Measurements from ENCODE around the gene LOX. TPM values are rescaled to one million over a fixed set of nuclear protein-coding genes. Genes with fewer than 3 reads are reported as not detected.

LOX gene
- total and polyA plus RNA-seq, 4 donors, result 3.7 to 45.2 (median 17.1) TPM

DNA sequence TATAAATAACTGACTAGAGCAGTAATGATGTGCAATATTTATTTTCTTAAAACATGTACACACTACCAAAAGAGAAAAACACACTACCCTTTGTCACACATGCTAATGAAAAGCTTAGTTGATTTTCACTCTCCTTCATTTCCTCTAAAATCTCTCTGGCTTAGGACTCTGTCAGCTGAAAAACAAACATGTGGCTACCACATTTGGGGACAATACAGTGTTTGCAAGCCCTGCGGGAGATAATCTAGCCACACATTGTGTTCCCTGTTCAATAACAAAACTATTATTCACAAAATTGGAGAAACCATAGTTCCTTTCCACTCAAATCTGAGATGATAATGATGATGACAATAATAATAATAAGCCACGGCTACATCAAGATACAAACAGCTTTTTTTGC is 3.5 kb upstream of the LOX start:
- TF ChIP-seq, protein P1, sequence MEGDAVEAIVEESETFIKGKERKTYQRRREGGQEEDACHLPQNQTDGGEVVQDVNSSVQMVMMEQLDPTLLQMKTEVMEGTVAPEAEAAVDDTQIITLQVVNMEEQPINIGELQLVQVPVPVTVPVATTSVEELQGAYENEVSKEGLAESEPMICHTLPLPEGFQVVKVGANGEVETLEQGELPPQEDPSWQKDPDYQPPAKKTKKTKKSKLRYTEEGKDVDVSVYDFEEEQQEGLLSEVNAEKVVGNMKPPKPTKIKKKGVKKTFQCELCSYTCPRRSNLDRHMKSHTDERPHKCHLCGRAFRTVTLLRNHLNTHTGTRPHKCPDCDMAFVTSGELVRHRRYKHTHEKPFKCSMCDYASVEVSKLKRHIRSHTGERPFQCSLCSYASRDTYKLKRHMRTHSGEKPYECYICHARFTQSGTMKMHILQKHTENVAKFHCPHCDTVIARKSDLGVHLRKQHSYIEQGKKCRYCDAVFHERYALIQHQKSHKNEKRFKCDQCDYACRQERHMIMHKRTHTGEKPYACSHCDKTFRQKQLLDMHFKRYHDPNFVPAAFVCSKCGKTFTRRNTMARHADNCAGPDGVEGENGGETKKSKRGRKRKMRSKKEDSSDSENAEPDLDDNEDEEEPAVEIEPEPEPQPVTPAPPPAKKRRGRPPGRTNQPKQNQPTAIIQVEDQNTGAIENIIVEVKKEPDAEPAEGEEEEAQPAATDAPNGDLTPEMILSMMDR (IDR thresholded peaks at IDR 0.05; ENCODE audit: control extremely low read depth, extremely low read depth), result no peak
- WGBS, 2 donors, result 91 to 94% methylated on average over 2 of the region's 2 CpGs
- ATAC-seq (ENCODE audit: insufficient read depth, low FRiP score), result no peak

DNA sequence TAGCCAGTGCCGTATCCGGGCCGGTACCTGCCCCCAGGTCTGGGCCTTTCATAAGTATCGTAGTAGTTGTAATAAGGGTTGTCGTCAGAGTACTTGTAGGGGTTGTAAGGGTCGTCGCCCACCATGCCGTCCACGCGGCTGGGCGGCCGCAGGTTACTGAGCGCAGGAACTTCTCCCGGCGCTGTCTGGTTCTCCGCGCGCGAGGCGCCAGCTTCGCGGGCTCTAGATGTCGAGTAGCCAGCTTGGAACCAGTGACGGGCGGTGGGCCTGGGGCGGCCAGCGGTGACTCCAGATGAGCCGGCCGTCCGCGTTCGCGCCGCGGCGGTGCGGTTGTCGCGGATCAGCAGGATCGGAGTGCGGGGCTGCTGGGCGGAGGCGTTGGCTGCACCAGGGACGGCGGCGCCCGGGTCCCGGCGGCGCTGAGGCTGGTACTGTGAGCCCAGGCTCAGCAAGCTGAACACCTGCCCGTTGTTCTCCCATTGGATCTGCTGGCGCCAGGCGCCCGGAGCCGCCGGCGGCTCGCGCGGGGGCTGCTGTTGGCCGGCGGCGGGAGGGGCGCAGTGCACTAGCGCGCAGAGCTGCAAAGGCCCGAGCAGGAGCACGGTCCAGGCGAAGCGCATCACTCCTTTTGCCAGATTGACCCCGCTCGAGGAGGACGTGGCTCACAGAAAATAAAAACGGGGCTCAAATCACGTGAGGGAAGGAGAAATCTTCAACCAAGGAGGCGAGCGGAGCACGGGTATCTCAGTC is 518 bp downstream of the LOX start:
- Histone ChIP-seq H3K4me3 (peak overlapping the region; percentile 56), H3K27ac (ENCODE audit: low read depth in 1 of 2, low read length in 1 of 2) (peak overlapping the region in 1 of 2 donors; percentile 78), H3K4me1 (ENCODE audit: control insufficient read depth in 5 of 5, insufficient read depth in 5 of 5, low read length in 5 of 5) (peaks cover 0 to 35% (median 0%) of the 10 kb centered on the region in 5 donors), H3K9ac (ENCODE audit: insufficient read depth in 1 of 2, low read length in 2 of 2) (peak overlapping the region; percentile 68 to 73), H3K27me3 (ENCODE audit: control insufficient read depth in 3 of 3, insufficient read depth in 3 of 3, low read length in 2 of 3) (peaks cover 0 to 5% (median 0%) of the 10 kb centered on the region in 3 donors), H3K9me3 (ENCODE audit: control insufficient read depth in 4 of 4, insufficient read depth in 3 of 4, low read length in 3 of 4) (no peaks in the 10 kb centered on the region), H3K36me3 (ENCODE audit: control insufficient read depth in 4 of 4, insufficient read depth in 4 of 4, low read length in 4 of 4) (peaks cover 0 to 4% (median 0%) of the 10 kb centered on the region in 4 donors)
- WGBS, 2 donors, result 1% methylated on average over 70 to 78 of the region's 78 CpGs
- ATAC-seq (ENCODE audit: insufficient read depth, low FRiP score), result peak; percentile 32
- TF ChIP-seq, protein P1 (IDR thresholded peaks at IDR 0.05; ENCODE audit: control extremely low read depth, extremely low read depth), result no peak
- peak; percentile 59 to 68 (median 63) for DNase-seq

More for the DNA sequence above, 3.5 kb upstream of the LOX start:
- H3K9me3 ChIP-seq (ENCODE audit: control insufficient read depth in 4 of 4, insufficient read depth in 3 of 4, low read length in 3 of 4), result no peaks in the 10 kb centered on the region
- H3K4me3 ChIP-seq, result no peak overlapping the region
- DNase-seq, result peak in 2 of 3 donors; percentile 21 to 34
- H3K27me3 ChIP-seq (ENCODE audit: control insufficient read depth in 3 of 3, insufficient read depth in 3 of 3, low read length in 2 of 3), result no peaks in the 10 kb centered on the region
- no peak overlapping the region for H3K27ac ChIP-seq (ENCODE audit: low read depth in 1 of 2, low read length in 1 of 2)
- no peaks in the 10 kb centered on the region for H3K36me3 ChIP-seq (ENCODE audit: control insufficient read depth in 4 of 4, insufficient read depth in 4 of 4, low read length in 4 of 4)
- H3K9ac ChIP-seq (ENCODE audit: insufficient read depth in 1 of 2, low read length in 2 of 2), result no peak overlapping the region
- peaks cover 0 to 26% (median 0%) of the 10 kb centered on the region in 5 donors for H3K4me1 ChIP-seq (ENCODE audit: control insufficient read depth in 5 of 5, insufficient read depth in 5 of 5, low read length in 5 of 5)

DNA sequence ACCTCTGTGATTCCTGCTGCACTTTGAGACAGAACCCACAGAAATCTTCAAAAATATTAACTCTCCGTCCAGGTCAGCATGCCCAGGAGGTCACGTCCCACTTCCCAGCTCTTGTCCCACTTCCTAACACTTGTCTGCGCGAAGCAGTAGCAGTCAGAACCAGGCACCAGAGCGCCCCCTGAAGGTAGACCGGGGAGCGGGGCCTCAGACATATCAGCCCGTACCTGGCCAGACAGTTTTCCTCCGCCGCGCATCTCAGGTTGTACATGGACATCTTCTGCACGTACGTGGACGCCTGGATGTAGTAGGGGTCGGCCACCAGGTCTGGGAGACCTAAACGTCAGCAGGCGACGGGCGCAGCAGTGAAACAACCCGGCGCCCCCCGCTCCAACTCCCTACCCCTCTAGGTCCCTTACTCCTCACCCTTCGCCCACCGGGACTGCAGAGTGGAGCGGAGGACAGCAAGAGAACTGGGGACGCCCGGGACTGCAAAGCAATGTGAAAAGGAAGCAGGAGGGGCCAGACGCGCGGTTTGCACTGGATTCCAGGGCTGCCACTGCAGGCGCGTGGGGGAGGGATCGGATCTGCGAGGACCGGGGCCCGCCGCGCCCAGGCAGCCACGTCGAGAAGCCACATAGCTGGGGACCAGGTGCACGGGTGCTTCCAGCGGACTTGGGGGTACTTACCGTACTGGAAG is 1.2 kb downstream of the LOX start:
- H3K4me3 ChIP-seq, result peak overlapping the region; percentile 56
- TF ChIP-seq, protein P1 (IDR thresholded peaks at IDR 0.05; ENCODE audit: control extremely low read depth, extremely low read depth), result no peak
- H3K36me3 ChIP-seq (ENCODE audit: control insufficient read depth in 4 of 4, insufficient read depth in 4 of 4, low read length in 4 of 4), result peaks cover 0 to 4% (median 0%) of the 10 kb centered on the region in 4 donors
- no peaks in the 10 kb centered on the region for H3K9me3 ChIP-seq (ENCODE audit: control insufficient read depth in 4 of 4, insufficient read depth in 3 of 4, low read length in 3 of 4)
- H3K27ac ChIP-seq (ENCODE audit: low read depth in 1 of 2, low read length in 1 of 2), result peak overlapping the region in 1 of 2 donors; percentile 78
- DNase-seq (peak; percentile 86 to 88 (median 86)), ATAC-seq (ENCODE audit: insufficient read depth, low FRiP score) (peak; percentile 63)
- peaks cover 0 to 35% (median 0%) of the 10 kb centered on the region in 5 donors for H3K4me1 ChIP-seq (ENCODE audit: control insufficient read depth in 5 of 5, insufficient read depth in 5 of 5, low read length in 5 of 5)
- H3K27me3 ChIP-seq (ENCODE audit: control insufficient read depth in 3 of 3, insufficient read depth in 3 of 3, low read length in 2 of 3), result peaks cover 0 to 5% (median 0%) of the 10 kb centered on the region in 3 donors
- H3K9ac ChIP-seq (ENCODE audit: insufficient read depth in 1 of 2, low read length in 2 of 2), result peak overlapping the region; percentile 61 to 73
- 1% methylated on average over 43 of the region's 43 CpGs for WGBS, 2 donors
